CD4-positive, alpha-beta memory T cell (primary cell): ENCODE results near the gene FAM241A. TPM values are rescaled to one million over a fixed set of nuclear protein-coding genes. Genes with fewer than 3 reads are reported as not detected.
"Not testable (repeated sequence)": the region's sequence is repeated elsewhere in the genome, so short reads cannot be mapped to it uniquely, and the experiment has no call there.

Experiments used
- CTCF ChIA-PET: fragments of 350-600 bp; sonication (Branson Sonifier 250); formaldehyde crosslinking; loops from one replicate; lab custom pipeline; 2021; ENCODE audit warnings: inconsistent platforms; ENCODE audit not compliant: partially characterized antibody; lab: Charles Lee
- POLR2A ChIA-PET: fragments of 350-600 bp; sonication (Branson Sonifier 250); formaldehyde crosslinking; loops from one replicate; lab custom pipeline; 2021; ENCODE audit not compliant: partially characterized antibody; lab: Charles Lee
- DNase-seq, 5 donors: peaks; one replicate each; pipeline versions ENCODE4 v3.0.0 to v3.0.0-alpha.2; 2020 to 2022; ENCODE audit warnings: mixed read lengths in 1 of 5
- H3K27ac ChIP-seq: one replicate; pipeline ENCODE4 v1.7.0; 2013; ENCODE audit warnings: low read depth, low read length
- H3K27me3 ChIP-seq: 2 replicates; pipeline ENCODE4 v1.7.0; 2013; ENCODE audit warnings: mild to moderate bottlenecking, low read length, moderate library complexity; ENCODE audit not compliant: insufficient read depth
- H3K36me3 ChIP-seq: 2 replicates; pipeline ENCODE4 v1.7.0; 2013; ENCODE audit warnings: mild to moderate bottlenecking, low read length, moderate library complexity; ENCODE audit not compliant: insufficient read depth
- H3K4me1 ChIP-seq: 2 replicates; pipeline ENCODE4 v1.7.0; 2013; ENCODE audit warnings: mild to moderate bottlenecking, low read length, moderate library complexity; ENCODE audit not compliant: insufficient read depth
- H3K4me3 ChIP-seq, 2 donors: one replicate each; pipeline ENCODE4 v1.7.0; 2013; ENCODE audit warnings: low read length in 2 of 2, mild to moderate bottlenecking in 1 of 2
- H3K9me3 ChIP-seq, 2 donors: one replicate each; pipeline ENCODE4 v1.7.0; 2013; ENCODE audit warnings: low read length in 2 of 2, control low read depth in 1 of 2; ENCODE audit not compliant: control insufficient read depth in 1 of 2
- H3K27ac Mint-ChIP-seq, 7 donors: one replicate each; pipeline ENCODE4 v1.8.0; 2020 to 2021; ENCODE audit warnings: mixed read lengths in 7 of 7, mild to moderate bottlenecking in 6 of 7, inconsistent platforms in 3 of 7, moderate library complexity in 3 of 7
- H3K27me3 Mint-ChIP-seq, 2 donors: one replicate each; pipeline ENCODE4 v1.8.0; 2020 to 2021; ENCODE audit warnings: mixed read lengths in 2 of 2
- H3K36me3 Mint-ChIP-seq, 2 donors: one replicate each; pipeline ENCODE4 v1.8.0; 2020 to 2021; ENCODE audit warnings: mixed read lengths in 2 of 2, inconsistent platforms in 1 of 2, mild to moderate bottlenecking in 1 of 2
- H3K4me1 Mint-ChIP-seq, 4 donors: one replicate each; pipeline ENCODE4 v1.8.0; 2020 to 2021; ENCODE audit warnings: mixed read lengths in 4 of 4, mild to moderate bottlenecking in 1 of 4
- H3K4me3 Mint-ChIP-seq, 8 donors: one replicate each; pipeline ENCODE4 v1.8.0; 2020 to 2021; ENCODE audit warnings: mixed read lengths in 8 of 8, mild to moderate bottlenecking in 7 of 8, moderate library complexity in 6 of 8, inconsistent platforms in 3 of 8
- H3K9me3 Mint-ChIP-seq, 8 donors: one replicate each; pipeline ENCODE4 v1.8.0; 2020 to 2021; ENCODE audit warnings: mixed read lengths in 8 of 8, mild to moderate bottlenecking in 5 of 8, inconsistent platforms in 3 of 8, moderate library complexity in 1 of 8
- intact Hi-C: fragments of 100-400 bp; cut with micrococcal nuclease; formaldehyde crosslinking; loops from one replicate; pipeline ENCODE4 v1.15.1; 2023
- polyA plus RNA-seq, 2 donors: library from polyadenylated mRNA; unstranded; fragments of 300-500 nt; fragmentation: Illumina TruSeq; gene quantifications; one replicate each; pipeline ENCODE4 v1.2.3, GENCODE V29; 2021
- total RNA-seq, 2 experiments: library from RNA; stranded (reverse); gene quantifications; one replicate each; pipeline ENCODE4 v1.2.3, GENCODE V29; 2021

Gene FAM241A
- total and polyA plus RNA-seq, 4 experiments from 2014 or later, result 2.7 to 4.7 (median 3.4) TPM

DNA sequence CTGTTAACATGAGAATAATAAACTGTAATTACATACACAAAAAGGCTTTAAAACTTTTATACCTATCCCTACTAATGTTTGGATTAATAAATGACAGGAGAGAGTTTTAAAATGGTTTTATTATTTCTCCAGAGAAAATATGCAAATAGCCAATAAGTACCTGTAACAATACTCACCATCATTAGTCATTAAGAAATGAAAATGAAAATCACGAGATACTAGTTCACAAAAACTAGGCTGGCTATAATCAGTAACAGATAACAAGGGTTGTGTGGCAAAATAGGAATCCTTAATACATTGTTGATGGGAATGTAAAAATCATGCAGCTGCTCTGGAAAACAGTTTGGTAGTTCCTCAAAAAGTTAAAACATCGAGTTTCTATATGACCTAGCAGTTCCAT, 61.2 kb downstream of the FAM241A start:
- H3K27ac ChIP-seq, result no peak overlapping the region
- ChIA-PET POLR2A (no interaction called here), CTCF (interaction anchor here (1.5 kb wide), 1 partner anchor 10 kb away, joined by 3 read pairs; no protein-coding TSS in a partner anchor)
- H3K4me1 Mint-ChIP-seq, result no peaks in the 10 kb centered on the region
- H3K36me3 ChIP-seq, result no peaks in the 10 kb centered on the region
- H3K9me3 ChIP-seq, result no peaks in the 10 kb centered on the region
- no peaks in the 10 kb centered on the region for H3K36me3 Mint-ChIP-seq
- no peaks in the 10 kb centered on the region for H3K27me3 ChIP-seq
- no peak overlapping the region for H3K27ac Mint-ChIP-seq
- no peak overlapping the region for H3K4me3 ChIP-seq
- no peaks in the 10 kb centered on the region for H3K4me1 ChIP-seq
- no peaks in the 10 kb centered on the region for H3K9me3 Mint-ChIP-seq
- DNase-seq, result no peak
- no peaks in the 10 kb centered on the region for H3K27me3 Mint-ChIP-seq
- H3K4me3 Mint-ChIP-seq, result no peak overlapping the region
- intact Hi-C loops, result no loop called here

DNA sequence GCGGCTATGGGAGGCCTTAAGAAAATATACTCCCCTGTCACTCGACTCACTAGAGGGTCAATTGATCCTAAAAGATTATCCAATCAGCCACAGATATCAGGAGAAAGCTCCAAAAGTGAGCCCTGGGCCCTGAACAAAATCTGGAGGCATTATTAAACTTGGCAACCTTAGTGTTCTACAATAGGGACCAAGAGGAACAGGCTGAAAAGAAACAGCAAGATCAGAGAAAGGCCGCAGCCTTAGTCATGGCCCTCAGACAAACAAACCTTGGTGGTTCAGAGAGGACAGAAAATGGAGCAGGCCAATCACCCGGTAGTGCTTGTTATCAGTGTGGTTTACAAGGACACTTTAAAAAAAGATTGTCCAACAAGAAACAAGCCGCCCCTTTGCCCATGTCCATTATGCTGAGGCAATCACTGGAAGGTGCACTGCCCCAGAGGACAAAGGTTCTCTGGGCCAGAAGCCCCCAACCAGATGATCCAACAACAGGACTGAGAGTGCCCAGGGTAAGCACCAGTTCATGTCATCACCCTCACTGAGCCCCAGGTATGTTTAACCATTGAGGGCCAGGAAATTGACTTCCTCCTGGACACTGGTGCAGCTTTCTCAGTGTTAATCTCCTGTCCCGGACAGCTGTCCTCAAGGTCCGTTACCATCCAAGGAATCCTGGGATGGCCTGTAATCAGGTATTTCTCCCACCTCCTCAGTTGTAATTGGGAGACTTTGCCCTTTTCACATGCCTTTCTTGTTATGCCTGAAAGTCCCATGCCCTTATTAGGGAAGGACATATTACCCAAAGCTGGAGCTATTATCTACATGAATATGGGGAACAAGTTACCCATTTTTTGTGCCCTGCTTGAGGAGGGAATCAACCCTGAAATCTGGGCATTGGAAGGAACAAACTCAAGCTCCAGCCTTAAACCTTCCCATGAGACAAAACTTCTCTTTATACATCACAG, 63.2 kb downstream of the FAM241A start:
- H3K27ac ChIP-seq, H3K36me3 ChIP-seq, H3K4me1 Mint-ChIP-seq, H3K36me3 Mint-ChIP-seq, H3K9me3 ChIP-seq, H3K27ac Mint-ChIP-seq, H3K4me1 ChIP-seq, H3K9me3 Mint-ChIP-seq, H3K4me3 Mint-ChIP-seq, H3K4me3 ChIP-seq, H3K27me3 Mint-ChIP-seq, H3K27me3 ChIP-seq, intact Hi-C loops, DNase-seq, POLR2A ChIA-PET: not testable (repeated sequence)
- CTCF ChIA-PET, result interaction anchor here (1.0 to 1.4 kb wide), 2 partner anchors 26 to 315 kb away, joined by 3 to 5 read pairs; no protein-coding TSS in a partner anchor

DNA sequence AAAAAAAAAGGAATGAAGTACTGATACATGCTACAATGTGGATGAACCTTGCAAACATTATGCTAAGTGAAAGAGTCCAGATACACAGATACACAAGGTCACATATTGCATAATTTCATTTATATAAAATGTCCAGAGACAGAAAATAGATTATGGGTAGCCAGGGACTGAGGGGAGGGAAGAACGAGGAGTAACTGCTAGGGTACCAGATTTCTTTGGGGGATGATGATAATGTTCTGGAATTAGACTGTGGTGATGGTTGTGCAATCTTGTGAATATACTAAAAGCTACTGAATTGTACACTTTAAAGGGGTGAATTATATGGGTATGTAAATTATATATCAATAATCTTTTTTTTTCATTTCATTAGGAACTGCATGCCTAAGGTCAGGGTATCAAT, 65.5 kb downstream of the FAM241A start:
- no peaks in the 10 kb centered on the region for H3K36me3 Mint-ChIP-seq
- H3K27ac Mint-ChIP-seq, result no peak overlapping the region
- no peak overlapping the region for H3K27ac ChIP-seq
- POLR2A ChIA-PET, result no interaction called here
- no peaks in the 10 kb centered on the region for H3K9me3 ChIP-seq
- no peak overlapping the region for H3K4me3 ChIP-seq
- intact Hi-C loops, result loop anchor here (5.0 kb wide), 2 partner anchors 63 to 112 kb away; partner anchors contain the start of gene FAM241A
- no peaks in the 10 kb centered on the region for H3K27me3 Mint-ChIP-seq
- H3K4me3 Mint-ChIP-seq, result no peak overlapping the region
- no peaks in the 10 kb centered on the region for H3K4me1 ChIP-seq
- no peaks in the 10 kb centered on the region for H3K36me3 ChIP-seq
- CTCF ChIA-PET, result interaction anchor here (0.6 to 16.0 kb wide), 3 partner anchors 10 to 312 kb away, joined by 3 to 223 read pairs (median 67); partner anchors contain the start of gene AP1AR
- no peaks in the 10 kb centered on the region for H3K27me3 ChIP-seq
- no peaks in the 10 kb centered on the region for H3K9me3 Mint-ChIP-seq
- H3K4me1 Mint-ChIP-seq, result peaks cover 0 to 5% (median 2%) of the 10 kb centered on the region in 4 donors
- DNase-seq, result no peak

DNA sequence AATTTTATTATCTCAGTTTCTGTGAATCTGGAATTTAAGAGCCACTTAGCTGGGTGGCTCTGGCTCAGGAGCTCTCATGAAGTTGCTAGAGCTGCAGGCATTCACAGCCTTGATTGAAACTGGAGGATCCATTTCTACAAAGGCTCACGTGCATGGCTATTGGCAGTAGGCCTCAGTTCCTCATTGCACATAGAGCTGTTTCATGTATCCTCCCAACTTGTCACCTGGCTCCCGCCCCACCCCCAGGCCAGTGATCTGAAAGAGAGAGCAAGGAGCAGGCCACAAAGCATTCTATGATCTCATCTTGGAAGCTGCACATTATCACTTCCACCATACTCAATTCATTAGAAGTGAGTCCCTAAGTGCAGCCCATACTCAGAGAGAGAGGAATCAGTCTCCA, 67.8 kb downstream of the FAM241A start:
- POLR2A ChIA-PET, result no interaction called here

DNA sequence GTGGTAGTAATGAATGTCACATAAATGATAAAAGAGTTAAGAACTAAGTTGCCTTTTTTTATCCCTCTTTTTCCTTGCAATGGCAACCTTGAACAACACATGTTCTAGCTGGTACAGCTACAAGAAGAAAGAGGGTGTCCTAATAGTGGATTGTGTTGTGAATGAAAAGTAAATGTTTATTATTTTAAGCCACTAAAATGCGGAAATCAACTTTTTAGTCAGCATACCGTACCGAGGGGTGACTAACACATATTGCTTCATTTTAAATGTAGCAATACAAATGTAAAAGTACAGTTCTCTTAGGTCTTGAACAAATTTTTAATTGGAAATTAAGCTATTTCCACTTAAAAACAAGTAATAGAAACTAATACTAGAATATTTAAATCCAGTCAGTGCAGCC, 68.6 kb downstream of the FAM241A start:
- peaks cover 0 to 5% (median 2%) of the 10 kb centered on the region in 4 donors for H3K4me1 Mint-ChIP-seq
- no peak overlapping the region for H3K4me3 Mint-ChIP-seq
- Histone ChIP-seq H3K9me3 (no peaks in the 10 kb centered on the region), H3K4me3 (no peak overlapping the region), H3K27me3 (no peaks in the 10 kb centered on the region), H3K27ac (no peak overlapping the region), H3K36me3 (no peaks in the 10 kb centered on the region), H3K4me1 (no peaks in the 10 kb centered on the region)
- ChIA-PET POLR2A (no interaction called here), CTCF (interaction anchor here (0.9 to 16.0 kb wide), 17 partner anchors 9 to 391 kb away, joined by 3 to 223 read pairs (median 5); partner anchors contain the start of genes AP1AR and TIFA)
- DNase-seq, result no peak
- no peaks in the 10 kb centered on the region for H3K9me3 Mint-ChIP-seq
- H3K27me3 Mint-ChIP-seq, result no peaks in the 10 kb centered on the region
- H3K27ac Mint-ChIP-seq, result no peak overlapping the region
- intact Hi-C loops, result loop anchor here (1.0 to 5.0 kb wide), 5 partner anchors 17 to 310 kb away; partner anchors contain the start of genes AP1AR and FAM241A
- no peaks in the 10 kb centered on the region for H3K36me3 Mint-ChIP-seq

More for the DNA sequence above, 67.8 kb downstream of the FAM241A start:
- Histone ChIP-seq H3K36me3 (no peaks in the 10 kb centered on the region), H3K27me3 (no peaks in the 10 kb centered on the region), H3K4me1 (no peaks in the 10 kb centered on the region), H3K9me3 (no peaks in the 10 kb centered on the region), H3K4me3 (no peak overlapping the region), H3K27ac (no peak overlapping the region)
- Mint-ChIP-seq H3K27me3 (no peaks in the 10 kb centered on the region), H3K9me3 (no peaks in the 10 kb centered on the region), H3K4me3 (no peak overlapping the region), H3K4me1 (peaks cover 0 to 5% (median 2%) of the 10 kb centered on the region in 4 donors), H3K27ac (no peak overlapping the region), H3K36me3 (no peaks in the 10 kb centered on the region)
- intact Hi-C loops, result loop anchor here (5.0 kb wide), 2 partner anchors 66 to 109 kb away; partner anchors contain the start of gene FAM241A
- CTCF ChIA-PET, result interaction anchor here (1.0 to 16.0 kb wide), 7 partner anchors 14 to 393 kb away, joined by 3 to 223 read pairs (median 5); partner anchors contain the start of gene AP1AR
- DNase-seq, result no peak

DNA sequence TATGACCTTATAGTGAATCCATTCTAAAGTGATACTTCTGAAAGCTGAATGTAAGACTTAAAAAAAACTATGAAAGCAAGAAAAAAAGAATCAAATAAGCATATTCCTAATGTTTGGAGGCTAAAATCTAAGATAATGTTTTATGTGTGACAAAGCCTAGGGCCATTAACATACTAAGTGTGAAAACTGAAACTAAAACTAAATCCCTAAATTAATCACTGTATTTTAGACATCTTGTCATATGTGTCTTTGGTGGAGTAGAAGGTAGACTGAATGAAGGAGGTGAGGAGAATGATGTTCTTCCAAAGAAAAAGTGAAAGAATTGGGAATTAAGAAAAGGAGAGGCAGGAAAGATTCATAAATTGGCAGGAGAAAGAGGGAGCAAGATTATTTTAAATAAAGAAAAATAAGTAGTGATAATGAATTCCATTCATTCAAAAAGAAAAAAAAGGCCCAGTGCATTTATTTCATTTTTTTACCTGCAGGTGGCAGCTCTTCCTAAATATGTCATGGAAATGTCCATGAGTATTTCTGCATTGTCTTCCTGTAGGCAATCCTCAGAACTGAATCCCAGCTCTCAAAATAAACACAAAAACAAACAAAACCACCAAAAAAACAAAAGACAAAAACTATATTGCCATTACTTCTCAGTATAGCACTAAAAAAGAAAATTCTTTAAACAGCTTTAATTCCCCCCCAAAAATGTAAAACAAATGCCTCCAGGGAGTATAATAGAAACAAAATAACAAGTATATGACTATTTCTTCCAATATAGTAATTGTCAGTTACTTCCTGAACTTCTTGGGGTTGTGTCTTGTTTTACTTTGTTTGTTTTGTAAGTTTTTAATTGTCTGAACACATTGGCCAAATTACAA, 69.4 kb downstream of the FAM241A start:
- Histone ChIP-seq H3K9me3 (no peaks in the 10 kb centered on the region), H3K4me3 (no peak overlapping the region), H3K27me3 (no peaks in the 10 kb centered on the region), H3K27ac (no peak overlapping the region), H3K4me1 (no peaks in the 10 kb centered on the region), H3K36me3 (no peaks in the 10 kb centered on the region)
- Mint-ChIP-seq H3K4me1 (peaks cover 0 to 5% (median 2%) of the 10 kb centered on the region in 4 donors), H3K9me3 (no peaks in the 10 kb centered on the region), H3K36me3 (no peaks in the 10 kb centered on the region), H3K27me3 (no peaks in the 10 kb centered on the region), H3K27ac (peak overlapping the region in 2 of 7 donors; percentile 2 to 26), H3K4me3 (no peak overlapping the region)
- intact Hi-C loops, result loop anchor here (1.0 to 5.0 kb wide), 5 partner anchors 17 to 310 kb away; partner anchors contain the start of genes AP1AR and FAM241A
- CTCF ChIA-PET, result interaction anchor here (0.9 to 16.0 kb wide), 20 partner anchors 8 to 523 kb away, joined by 3 to 223 read pairs (median 4); partner anchors contain the start of genes AP1AR and TIFA
- POLR2A ChIA-PET, result interaction anchor here (0.9 to 1.7 kb wide), 3 partner anchors 18 to 308 kb away, joined by 3 to 4 read pairs (median 3); partner anchors contain the start of gene TIFA
- peak in 4 of 5 donors; percentile 17 to 24 (median 20) for DNase-seq
